ENCODE data around the gene EIF4E3. TPM values are rescaled to one million over a fixed set of nuclear protein-coding genes. Genes with fewer than 3 reads are reported as not detected.

The EIF4E3 gene
- polyA plus RNA-seq, 1 donor from 2014 or later, result 11.4 TPM

DNA sequence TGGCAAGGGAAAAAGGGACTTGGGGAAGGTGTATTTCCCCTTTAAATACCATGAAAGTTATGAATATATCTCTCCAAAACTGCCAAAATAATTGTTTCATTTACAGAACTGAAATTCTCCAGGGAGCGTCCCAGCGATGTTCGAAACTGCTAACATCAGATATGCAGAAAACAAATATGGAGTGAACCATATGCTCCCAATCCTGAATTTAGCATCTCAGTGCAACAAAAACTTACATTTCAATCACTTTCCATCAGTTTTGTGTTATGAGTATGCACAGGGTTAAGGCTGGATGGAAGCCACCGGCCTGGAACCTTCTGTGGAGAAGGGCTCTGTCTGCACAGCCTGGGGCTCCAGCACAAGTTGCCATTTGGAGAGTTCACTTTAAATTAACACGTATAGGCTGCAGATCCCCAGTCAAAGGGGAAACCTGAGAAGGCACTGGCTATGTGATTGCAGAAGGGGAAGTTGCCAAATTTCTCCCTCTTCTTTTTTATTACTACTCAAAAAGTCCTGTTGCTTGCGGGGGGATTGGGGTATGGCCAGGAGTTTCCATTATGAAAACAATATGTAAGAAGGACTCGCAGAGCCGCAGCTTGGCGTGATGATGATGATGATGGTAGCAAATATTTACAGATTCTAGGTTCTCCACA lies 84.7 kb downstream of the EIF4E3 start:
- no peak overlapping the region for H3K4me3 ChIP-seq (ENCODE audit: low read length)
- no peaks in the 10 kb centered on the region for H3K79me2 ChIP-seq (replicated peaks; ENCODE audit: insufficient read depth, low read length)
- TF ChIP-seq TAF1 (IDR thresholded peaks at IDR 0.05; ENCODE audit: low read depth) (no peak), MXI1 (conservative IDR thresholded peaks at IDR 0.05; ENCODE audit: poor library complexity, severe bottlenecking) (no peak), POLR2AphosphoS5 (IDR thresholded peaks at IDR 0.05) (no peak), SMC3 (conservative IDR thresholded peaks at IDR 0.05; ENCODE audit: poor library complexity) (no peak), EZH2 (IDR thresholded peaks at IDR 0.05; ENCODE audit: borderline replicate concordance, insufficient read depth, low read length, poor library complexity, severe bottlenecking) (no peak), RAD21 (conservative IDR thresholded peaks at IDR 0.05) (no peak), EP300 (conservative IDR thresholded peaks at IDR 0.05; ENCODE audit: poor library complexity, severe bottlenecking) (no peak)
- TF ChIP-seq, protein P1, sequence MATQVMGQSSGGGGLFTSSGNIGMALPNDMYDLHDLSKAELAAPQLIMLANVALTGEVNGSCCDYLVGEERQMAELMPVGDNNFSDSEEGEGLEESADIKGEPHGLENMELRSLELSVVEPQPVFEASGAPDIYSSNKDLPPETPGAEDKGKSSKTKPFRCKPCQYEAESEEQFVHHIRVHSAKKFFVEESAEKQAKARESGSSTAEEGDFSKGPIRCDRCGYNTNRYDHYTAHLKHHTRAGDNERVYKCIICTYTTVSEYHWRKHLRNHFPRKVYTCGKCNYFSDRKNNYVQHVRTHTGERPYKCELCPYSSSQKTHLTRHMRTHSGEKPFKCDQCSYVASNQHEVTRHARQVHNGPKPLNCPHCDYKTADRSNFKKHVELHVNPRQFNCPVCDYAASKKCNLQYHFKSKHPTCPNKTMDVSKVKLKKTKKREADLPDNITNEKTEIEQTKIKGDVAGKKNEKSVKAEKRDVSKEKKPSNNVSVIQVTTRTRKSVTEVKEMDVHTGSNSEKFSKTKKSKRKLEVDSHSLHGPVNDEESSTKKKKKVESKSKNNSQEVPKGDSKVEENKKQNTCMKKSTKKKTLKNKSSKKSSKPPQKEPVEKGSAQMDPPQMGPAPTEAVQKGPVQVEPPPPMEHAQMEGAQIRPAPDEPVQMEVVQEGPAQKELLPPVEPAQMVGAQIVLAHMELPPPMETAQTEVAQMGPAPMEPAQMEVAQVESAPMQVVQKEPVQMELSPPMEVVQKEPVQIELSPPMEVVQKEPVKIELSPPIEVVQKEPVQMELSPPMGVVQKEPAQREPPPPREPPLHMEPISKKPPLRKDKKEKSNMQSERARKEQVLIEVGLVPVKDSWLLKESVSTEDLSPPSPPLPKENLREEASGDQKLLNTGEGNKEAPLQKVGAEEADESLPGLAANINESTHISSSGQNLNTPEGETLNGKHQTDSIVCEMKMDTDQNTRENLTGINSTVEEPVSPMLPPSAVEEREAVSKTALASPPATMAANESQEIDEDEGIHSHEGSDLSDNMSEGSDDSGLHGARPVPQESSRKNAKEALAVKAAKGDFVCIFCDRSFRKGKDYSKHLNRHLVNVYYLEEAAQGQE (IDR thresholded peaks at IDR 0.05; ENCODE audit: borderline replicate concordance), result no peak
- TF ChIP-seq, protein P2, sequence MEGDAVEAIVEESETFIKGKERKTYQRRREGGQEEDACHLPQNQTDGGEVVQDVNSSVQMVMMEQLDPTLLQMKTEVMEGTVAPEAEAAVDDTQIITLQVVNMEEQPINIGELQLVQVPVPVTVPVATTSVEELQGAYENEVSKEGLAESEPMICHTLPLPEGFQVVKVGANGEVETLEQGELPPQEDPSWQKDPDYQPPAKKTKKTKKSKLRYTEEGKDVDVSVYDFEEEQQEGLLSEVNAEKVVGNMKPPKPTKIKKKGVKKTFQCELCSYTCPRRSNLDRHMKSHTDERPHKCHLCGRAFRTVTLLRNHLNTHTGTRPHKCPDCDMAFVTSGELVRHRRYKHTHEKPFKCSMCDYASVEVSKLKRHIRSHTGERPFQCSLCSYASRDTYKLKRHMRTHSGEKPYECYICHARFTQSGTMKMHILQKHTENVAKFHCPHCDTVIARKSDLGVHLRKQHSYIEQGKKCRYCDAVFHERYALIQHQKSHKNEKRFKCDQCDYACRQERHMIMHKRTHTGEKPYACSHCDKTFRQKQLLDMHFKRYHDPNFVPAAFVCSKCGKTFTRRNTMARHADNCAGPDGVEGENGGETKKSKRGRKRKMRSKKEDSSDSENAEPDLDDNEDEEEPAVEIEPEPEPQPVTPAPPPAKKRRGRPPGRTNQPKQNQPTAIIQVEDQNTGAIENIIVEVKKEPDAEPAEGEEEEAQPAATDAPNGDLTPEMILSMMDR (IDR thresholded peaks at IDR 0.05; ENCODE audit: poor library complexity, severe bottlenecking), result no peak

DNA sequence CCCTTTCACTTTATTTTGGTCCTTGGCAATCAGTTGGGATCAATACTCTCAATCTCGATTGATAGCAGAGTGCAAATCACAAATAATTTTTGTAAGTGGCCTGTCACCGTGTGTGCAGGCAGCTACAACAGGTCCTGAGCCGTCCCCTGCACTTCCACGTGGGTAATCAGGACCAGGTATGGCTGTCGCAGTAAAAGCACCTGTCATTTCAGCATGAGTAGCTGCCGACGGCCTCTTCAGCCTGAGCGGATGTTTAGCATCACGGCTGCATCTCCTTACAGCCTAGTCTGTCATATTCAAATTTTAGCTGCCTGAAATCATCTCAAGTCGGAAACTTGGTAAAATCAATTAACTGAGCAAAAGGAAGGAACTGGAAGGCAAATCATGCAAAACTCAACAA lies 88.7 kb downstream of the EIF4E3 start:
- Histone ChIP-seq H3K9ac (ENCODE audit: low read length) (no peak overlapping the region), H3F3A (ENCODE audit: insufficient read depth, low read length, poor library complexity, severe bottlenecking) (no peaks in the 10 kb centered on the region), H3K4me3 (ENCODE audit: low read length) (peak overlapping the region; percentile 5), H3K9me3 (ENCODE audit: low read length) (no peaks in the 10 kb centered on the region), H3K9me2 (ENCODE audit: insufficient read depth, low read length) (no peaks in the 10 kb centered on the region), H3K27ac (ENCODE audit: low read length) (no peak overlapping the region), H3K4me2 (ENCODE audit: low read length) (no peak overlapping the region), H3K27me3 (ENCODE audit: insufficient read depth, low read depth, low read length) (no peaks in the 10 kb centered on the region), H3K36me3 (ENCODE audit: insufficient read depth, low read length) (no peaks in the 10 kb centered on the region), H4K20me1 (ENCODE audit: insufficient read depth) (no peaks in the 10 kb centered on the region), H2AFZ (ENCODE audit: low read depth, low read length) (no peak overlapping the region), H3K79me2 (replicated peaks; ENCODE audit: insufficient read depth, low read length) (no peaks in the 10 kb centered on the region)
- TF ChIP-seq, protein P1 (IDR thresholded peaks at IDR 0.05; ENCODE audit: borderline replicate concordance), result no peak
- no peak for TF ChIP-seq EZH2 (IDR thresholded peaks at IDR 0.05; ENCODE audit: borderline replicate concordance, insufficient read depth, low read length, poor library complexity, severe bottlenecking)
- TF ChIP-seq RAD21 (conservative IDR thresholded peaks at IDR 0.05), result no peak
- TF ChIP-seq SMC3 (conservative IDR thresholded peaks at IDR 0.05; ENCODE audit: poor library complexity), result no peak
- TF ChIP-seq POLR2AphosphoS5 (IDR thresholded peaks at IDR 0.05), result peak; percentile 53
- TF ChIP-seq MXI1 (conservative IDR thresholded peaks at IDR 0.05; ENCODE audit: poor library complexity, severe bottlenecking), result peak; percentile 51
- peak; percentile 85 for TF ChIP-seq EP300 (conservative IDR thresholded peaks at IDR 0.05; ENCODE audit: poor library complexity, severe bottlenecking)
- TF ChIP-seq TAF1 (IDR thresholded peaks at IDR 0.05; ENCODE audit: low read depth), result no peak
- TF ChIP-seq, protein P2 (IDR thresholded peaks at IDR 0.05; ENCODE audit: poor library complexity, severe bottlenecking), result no peak

More for the DNA sequence above, 84.7 kb downstream of the EIF4E3 start:
- no peaks in the 10 kb centered on the region for H3F3A ChIP-seq (ENCODE audit: insufficient read depth, low read length, poor library complexity, severe bottlenecking)
- no peaks in the 10 kb centered on the region for H3K9me3 ChIP-seq (ENCODE audit: low read length)
- no peaks in the 10 kb centered on the region for H4K20me1 ChIP-seq (ENCODE audit: insufficient read depth)
- H3K36me3 ChIP-seq (ENCODE audit: insufficient read depth, low read length), result no peaks in the 10 kb centered on the region
- no peak overlapping the region for H3K27ac ChIP-seq (ENCODE audit: low read length)
- H3K9me2 ChIP-seq (ENCODE audit: insufficient read depth, low read length), result no peaks in the 10 kb centered on the region
- H3K4me2 ChIP-seq (ENCODE audit: low read length), result no peak overlapping the region
- no peak overlapping the region for H2AFZ ChIP-seq (ENCODE audit: low read depth, low read length)
- no peak overlapping the region for H3K9ac ChIP-seq (ENCODE audit: low read length)
- H3K27me3 ChIP-seq (ENCODE audit: insufficient read depth, low read depth, low read length), result no peaks in the 10 kb centered on the region

All from neural cell (in vitro differentiated cells).